Activated CD8-positive, alpha-beta T cell treated with anti-CD3 and anti-CD28 coated beads for 36 hours (primary cell): ENCODE results near the gene AJM1. TPM values are rescaled to one million over a fixed set of nuclear protein-coding genes. Genes with fewer than 3 reads are reported as not detected.
"Not testable (repeated sequence)": the region's sequence is repeated elsewhere in the genome, so short reads cannot be mapped to it uniquely, and the experiment has no call there.

Experiments
- ATAC-seq: fragments of 200-7000 bp; cut with Tn5 transposase; one replicate; pipeline ENCODE4 v1.10.0; 2021; ENCODE audit warnings: mild to moderate bottlenecking, moderate library complexity
- CTCF ChIA-PET: fragments of 350-600 bp; sonication (Branson Sonifier 250); formaldehyde crosslinking; loops from one replicate; lab custom pipeline; 2021; ENCODE audit warnings: antibody characterized with exemption; lab: Charles Lee
- POLR2A ChIA-PET: fragments of 350-600 bp; sonication (Branson Sonifier 250); formaldehyde crosslinking; loops from one replicate; lab custom pipeline; 2021; ENCODE audit warnings: antibody characterized with exemption; lab: Charles Lee
- DNase-seq: peaks from one replicate; pipeline ENCODE4 v3.0.0-alpha.2; 2020
- H3K27ac Mint-ChIP-seq: one replicate; pipeline ENCODE4 v1.8.0; 2021; ENCODE audit warnings: mild to moderate bottlenecking, mixed read lengths
- H3K27me3 Mint-ChIP-seq: one replicate; pipeline ENCODE4 v1.8.0; 2021; ENCODE audit warnings: mixed read lengths
- H3K36me3 Mint-ChIP-seq: one replicate; pipeline ENCODE4 v1.8.0; 2021; ENCODE audit warnings: low read depth, mixed read lengths
- H3K4me1 Mint-ChIP-seq: one replicate; pipeline ENCODE4 v1.8.0; 2021; ENCODE audit warnings: low read depth, mixed read lengths
- H3K4me3 Mint-ChIP-seq: one replicate; pipeline ENCODE4 v1.8.0; 2021; ENCODE audit warnings: mild to moderate bottlenecking, moderate library complexity, mixed read lengths
- H3K9me3 Mint-ChIP-seq: one replicate; pipeline ENCODE4 v1.8.0; 2021; ENCODE audit warnings: mixed read lengths
- CTCF ChIP-seq: fragments of 200-600 bp; IDR thresholded peaks from one replicate; pipeline ENCODE4 v1.8.0; 2022; ENCODE audit warnings: antibody characterized with exemption, mild to moderate bottlenecking
- intact Hi-C: fragments of 100-400 bp; cut with micrococcal nuclease; formaldehyde crosslinking; loops from one replicate; pipeline ENCODE4 v1.10.0; 2022
- total RNA-seq, 2 experiments: library from RNA; stranded (reverse); gene quantifications; one replicate each; pipeline ENCODE4 v1.2.3, GENCODE V29; 2021

The AJM1 gene
- total RNA-seq, 2 experiments from 2014 or later = 5.8 to 6.4 TPM

DNA sequence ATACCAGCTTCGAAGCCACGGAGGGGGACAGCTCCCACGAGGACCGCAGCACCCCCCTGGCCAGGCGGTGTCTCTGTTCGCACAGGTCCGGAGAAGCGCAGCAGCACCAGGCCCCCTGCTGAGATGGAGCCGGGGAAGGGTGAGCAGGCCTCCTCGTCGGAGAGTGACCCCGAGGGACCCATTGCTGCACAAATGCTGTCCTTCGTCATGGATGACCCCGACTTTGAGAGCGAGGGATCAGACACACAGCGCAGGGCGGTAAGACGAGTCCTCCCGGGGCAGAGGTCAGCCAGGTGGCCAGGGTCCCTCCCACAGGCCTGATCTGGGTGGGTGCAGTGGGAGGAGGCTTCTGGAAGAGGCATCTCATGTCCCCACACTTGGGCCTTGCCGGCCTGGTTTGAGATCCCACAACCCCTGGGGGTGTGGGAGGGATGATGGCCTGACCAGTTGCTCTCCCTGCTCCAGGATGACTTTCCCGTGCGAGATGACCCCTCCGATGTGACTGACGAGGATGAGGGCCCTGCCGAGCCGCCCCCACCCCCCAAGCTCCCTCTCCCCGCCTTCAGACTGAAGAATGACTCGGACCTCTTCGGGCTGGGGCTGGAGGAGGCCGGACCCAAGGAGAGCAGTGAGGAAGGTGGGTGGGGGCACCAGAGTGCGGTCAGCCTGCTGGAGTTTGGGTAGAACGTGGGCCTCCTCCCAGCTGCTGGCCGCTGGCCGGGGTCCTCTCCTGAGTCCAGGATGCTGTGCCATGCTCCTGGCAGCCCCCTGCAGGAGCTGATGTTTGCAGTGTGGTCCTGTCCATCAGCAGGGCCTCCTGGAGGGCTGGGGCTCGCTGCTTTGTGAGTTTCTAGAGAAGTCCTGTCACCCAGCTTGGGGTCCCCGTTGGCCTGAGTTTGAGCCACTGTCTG is 2.8 kb upstream of the AJM1 start:
- no peak for DNase-seq
- intact Hi-C loops = loop anchor here (5.0 kb wide), 1 partner anchor 52 kb away; no protein-coding TSS in a partner anchor
- peaks cover 12% of the 10 kb centered on the region for H3K4me1 Mint-ChIP-seq
- no peak overlapping the region for H3K27ac Mint-ChIP-seq
- peaks cover 2% of the 10 kb centered on the region for H3K27me3 Mint-ChIP-seq
- H3K9me3 Mint-ChIP-seq = no peaks in the 10 kb centered on the region
- H3K4me3 Mint-ChIP-seq = no peak overlapping the region
- H3K36me3 Mint-ChIP-seq = peaks cover 2% of the 10 kb centered on the region
- TF ChIP-seq CTCF = no peak
- no peak for ATAC-seq
- ChIA-PET POLR2A (interaction anchor here (1.0 to 1.6 kb wide), 2 partner anchors 7 to 17 kb away, joined by 3 read pairs; no protein-coding TSS in a partner anchor), CTCF (interaction anchor here (1.1 kb wide), 1 partner anchor 47 kb away, joined by 4 read pairs; no protein-coding TSS in a partner anchor)

GRCh38 chr9:136840140-136840876 is 2.0 kb upstream of the AJM1 start:
- CTCF ChIA-PET = interaction anchor here (1.1 to 1.2 kb wide), 4 partner anchors 11 to 48 kb away, joined by 3 to 4 read pairs (median 3); no protein-coding TSS in a partner anchor
- Mint-ChIP-seq H3K9me3 (no peaks in the 10 kb centered on the region), H3K27me3 (peaks cover 2% of the 10 kb centered on the region), H3K4me3 (no peak overlapping the region), H3K36me3 (peaks cover 2% of the 10 kb centered on the region), H3K27ac (no peak overlapping the region), H3K4me1 (peaks cover 12% of the 10 kb centered on the region)
- ATAC-seq = no peak
- TF ChIP-seq CTCF = no peak
- POLR2A ChIA-PET = interaction anchor here (1.0 kb wide), 1 partner anchor 8 kb away, joined by 3 read pairs; no protein-coding TSS in a partner anchor
- intact Hi-C loops = loop anchor here (5.0 kb wide), 1 partner anchor 53 kb away; no protein-coding TSS in a partner anchor
- DNase-seq = no peak

DNA sequence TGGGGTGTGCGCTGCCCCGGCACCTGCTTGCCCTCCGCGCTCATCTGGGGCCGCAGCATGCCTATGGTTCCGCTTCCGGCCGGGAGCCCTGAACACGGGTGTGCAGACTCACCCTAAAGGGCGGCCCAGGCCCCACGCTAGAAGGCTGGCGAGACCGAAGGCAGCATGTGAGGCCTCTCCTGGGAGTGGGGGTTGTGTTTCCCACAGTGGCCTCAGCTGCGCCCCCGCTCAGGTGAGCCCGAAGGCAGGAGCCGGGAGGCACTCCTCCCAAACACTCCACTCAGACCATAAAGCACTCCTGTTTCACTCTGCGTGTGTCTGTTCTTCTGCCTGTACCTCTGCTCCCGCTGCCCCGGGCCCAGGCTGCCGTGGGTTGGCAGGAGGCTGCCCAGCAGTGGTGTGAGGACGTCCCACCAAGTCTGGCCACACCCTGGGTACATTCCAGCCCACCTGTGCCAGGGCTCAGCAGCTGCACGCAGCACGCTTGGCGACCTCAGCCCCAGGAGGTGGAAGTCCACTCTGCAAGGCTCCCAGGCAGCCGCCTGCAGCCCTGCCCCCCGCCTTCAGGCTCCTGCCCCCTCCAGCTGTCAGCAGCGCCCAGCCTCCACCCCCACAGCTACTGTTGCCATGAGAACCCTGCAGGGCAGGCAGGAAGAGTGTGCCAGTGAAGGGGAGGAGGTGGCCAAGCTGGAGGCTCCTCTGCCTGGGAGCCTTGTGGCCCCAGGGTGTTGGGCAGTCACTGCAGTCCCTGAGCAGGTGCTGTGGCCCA is 1.2 kb upstream of the AJM1 start:
- ATAC-seq (no peak), DNase-seq (peak; percentile 44)
- ChIA-PET CTCF (interaction anchor here (0.9 to 2.4 kb wide), 12 partner anchors 9 to 188 kb away, joined by 3 to 15 read pairs (median 4); partner anchors contain the start of gene TMEM141), POLR2A (no interaction called here)
- no peak for TF ChIP-seq CTCF
- no peaks in the 10 kb centered on the region for H3K9me3 Mint-ChIP-seq
- peaks cover 2% of the 10 kb centered on the region for H3K36me3 Mint-ChIP-seq
- peaks cover 3% of the 10 kb centered on the region for H3K27me3 Mint-ChIP-seq
- no peak overlapping the region for H3K4me3 Mint-ChIP-seq
- intact Hi-C loops = loop anchor here (5.0 kb wide), 1 partner anchor 54 kb away; no protein-coding TSS in a partner anchor
- peaks cover 12% of the 10 kb centered on the region for H3K4me1 Mint-ChIP-seq
- no peak overlapping the region for H3K27ac Mint-ChIP-seq

GRCh38 chr9:136841646-136842379 is 465 bp upstream of the AJM1 start:
- not testable (repeated sequence) for H3K9me3 Mint-ChIP-seq, ATAC-seq, H3K36me3 Mint-ChIP-seq, H3K27ac Mint-ChIP-seq, DNase-seq, H3K27me3 Mint-ChIP-seq
- Mint-ChIP-seq H3K4me1 (peaks cover 15% of the 10 kb centered on the region), H3K4me3 (peak overlapping the region; percentile 72)
- intact Hi-C loops = loop anchor here (5.0 kb wide), 1 partner anchor 55 kb away; no protein-coding TSS in a partner anchor
- CTCF ChIA-PET = interaction anchor here (0.6 to 3.5 kb wide), 36 partner anchors 10 to 403 kb away, joined by 3 to 22 read pairs (median 5); partner anchors contain the start of genes ABCA2, EDF1, MAMDC4 and RABL6
- POLR2A ChIA-PET = interaction anchor here (0.6 to 1.5 kb wide), 6 partner anchors 15 to 303 kb away, joined by 3 to 4 read pairs (median 4); partner anchors contain the start of gene RABL6

DNA sequence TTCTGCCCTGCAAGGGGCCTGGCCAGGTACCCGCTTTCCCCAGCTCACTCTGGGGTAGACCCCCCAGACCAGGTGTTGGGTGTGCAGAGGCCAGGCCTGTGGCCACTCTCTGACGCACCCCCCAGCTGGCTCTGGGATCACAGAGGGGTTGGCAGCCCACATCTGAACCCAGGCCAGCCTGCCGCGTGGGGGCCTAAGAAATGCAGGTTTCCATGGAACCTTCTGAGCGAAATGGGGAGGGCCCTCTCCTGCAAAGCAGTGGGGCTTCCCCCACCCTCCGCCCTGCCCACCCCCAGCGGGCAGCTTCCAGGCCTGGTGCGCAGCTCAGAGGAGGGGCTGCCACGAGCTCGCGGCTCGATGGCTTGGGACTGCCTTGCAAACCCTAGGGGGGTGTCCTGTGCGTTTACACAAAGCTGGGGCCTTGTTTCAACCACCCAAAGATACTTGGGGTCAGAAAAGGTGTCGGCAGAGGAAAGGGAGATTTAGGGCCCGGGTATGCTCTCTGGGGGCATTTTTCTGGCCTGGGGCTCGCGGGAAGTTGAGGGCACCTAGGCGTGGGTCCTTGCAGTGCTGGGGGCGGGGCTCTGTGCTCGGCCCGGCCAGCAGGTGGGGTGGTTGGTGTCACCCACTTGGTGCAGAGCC is 1.0 kb downstream of the AJM1 start:
- not testable (repeated sequence) for H3K27ac Mint-ChIP-seq, DNase-seq, H3K36me3 Mint-ChIP-seq, ATAC-seq, H3K9me3 Mint-ChIP-seq
- Mint-ChIP-seq H3K4me1 (peaks cover 18% of the 10 kb centered on the region), H3K4me3 (peak overlapping the region; percentile 46), H3K27me3 (peaks cover 17% of the 10 kb centered on the region)
- intact Hi-C loops = loop anchor here (5.0 kb wide), 1 partner anchor 56 kb away; no protein-coding TSS in a partner anchor
- POLR2A ChIA-PET = interaction anchor here (1.3 to 1.8 kb wide), 3 partner anchors 27 to 226 kb away, joined by 3 to 5 read pairs (median 4); no protein-coding TSS in a partner anchor
- CTCF ChIA-PET = interaction anchor here (0.9 to 3.5 kb wide), 24 partner anchors 8 to 283 kb away, joined by 3 to 22 read pairs (median 6); partner anchors contain the start of genes EDF1, MAMDC4, NPDC1 and RABL6
